Measurements from ENCODE around the gene SREBF2. TPM values are rescaled to one million over a fixed set of nuclear protein-coding genes. Genes with fewer than 3 reads are reported as not detected.

SREBF2 gene
- polyA plus RNA-seq, 3 donors, result 22.2 to 25.1 (median 24.5) TPM

- TF ChIP-seq CTCF (IDR thresholded peaks at IDR 0.05), result no peak
- intact Hi-C loops (cut with micrococcal nuclease), result no loop called here
- H3K36me3 ChIP-seq (replicated peaks in 1 of 2; ENCODE audit: control insufficient read depth in 1 of 2, insufficient read depth in 2 of 2, low read length in 2 of 2), result peaks cover 17 to 37% of the 10 kb centered on the region in 2 donors
- H2AFZ ChIP-seq (ENCODE audit: insufficient read depth, low read depth, low read length, poor library complexity, severe bottlenecking), result no peak overlapping the region
- Mint-ChIP-seq H3K4me3 (no peak overlapping the region), H3K27ac (no peak overlapping the region), H3K36me3 (peaks cover 40 to 42% of the 10 kb centered on the region in 2 donors), H3K27me3 (ENCODE audit: low read depth in 3 of 3) (no peaks in the 10 kb centered on the region), H3K4me1 (peaks cover under 1% of the 10 kb centered on the region), H3K9me3 (peaks cover 0 to 2% (median 0%) of the 10 kb centered on the region in 7 donors)
- no peak overlapping the region for H3K4me3 ChIP-seq (replicated peaks in 1 of 3; ENCODE audit: low read depth in 2 of 3, low read length in 3 of 3)
- no peaks in the 10 kb centered on the region for H3K79me2 ChIP-seq (ENCODE audit: insufficient read depth, low read length)
- no peaks in the 10 kb centered on the region for H3K27me3 ChIP-seq (ENCODE audit: control insufficient read depth in 2 of 2, insufficient read depth in 2 of 2, low read length in 2 of 2)
- H3K4me2 ChIP-seq (replicated peaks; ENCODE audit: extremely low read depth, low read length, poor library complexity, severe bottlenecking), result no peak overlapping the region
- no peaks in the 10 kb centered on the region for H3K9me3 ChIP-seq (replicated peaks in 1 of 2; ENCODE audit: control insufficient read depth in 1 of 2, insufficient read depth in 1 of 2, low read length in 2 of 2)
- DNase-seq, result no peak
- no peaks in the 10 kb centered on the region for H4K20me1 ChIP-seq (ENCODE audit: insufficient read depth, low read length)
- H3K9ac ChIP-seq (ENCODE audit: insufficient read depth, low read length, poor library complexity, severe bottlenecking), result no peak overlapping the region
- H3K4me1 ChIP-seq (ENCODE audit: control insufficient read depth in 1 of 2, insufficient read depth in 2 of 2, low read length in 2 of 2), result no peaks in the 10 kb centered on the region
- no peak overlapping the region for H3K27ac ChIP-seq (ENCODE audit: low read depth in 1 of 2, low read length in 2 of 2)
- 100% methylated on average over 2 of the region's 3 CpGs for WGBS (ENCODE audit: insufficient coverage)
Measured at GRCh38 chr22:41793871-41794270, 39.0 kb upstream of the SREBF2 start.

- Histone ChIP-seq H3K4me1 (ENCODE audit: control insufficient read depth in 1 of 2, insufficient read depth in 2 of 2, low read length in 2 of 2) (peaks cover 29 to 35% of the 10 kb centered on the region in 2 donors), H3K9ac (ENCODE audit: insufficient read depth, low read length, poor library complexity, severe bottlenecking) (no peak overlapping the region), H3K9me3 (replicated peaks in 1 of 2; ENCODE audit: control insufficient read depth in 1 of 2, insufficient read depth in 1 of 2, low read length in 2 of 2) (no peaks in the 10 kb centered on the region), H3K79me2 (ENCODE audit: insufficient read depth, low read length) (peaks cover 29% of the 10 kb centered on the region), H3K4me2 (replicated peaks; ENCODE audit: extremely low read depth, low read length, poor library complexity, severe bottlenecking) (no peak overlapping the region), H3K27me3 (ENCODE audit: control insufficient read depth in 2 of 2, insufficient read depth in 2 of 2, low read length in 2 of 2) (no peaks in the 10 kb centered on the region), H3K36me3 (replicated peaks in 1 of 2; ENCODE audit: control insufficient read depth in 1 of 2, insufficient read depth in 2 of 2, low read length in 2 of 2) (peaks cover 15 to 21% of the 10 kb centered on the region in 2 donors), H3K4me3 (replicated peaks in 1 of 3; ENCODE audit: low read depth in 2 of 3, low read length in 3 of 3) (no peak overlapping the region), H2AFZ (ENCODE audit: insufficient read depth, low read depth, low read length, poor library complexity, severe bottlenecking) (no peak overlapping the region), H3K27ac (ENCODE audit: low read depth in 1 of 2, low read length in 2 of 2) (no peak overlapping the region), H4K20me1 (ENCODE audit: insufficient read depth, low read length) (no peaks in the 10 kb centered on the region)
- Mint-ChIP-seq H3K27me3 (ENCODE audit: low read depth in 3 of 3) (no peaks in the 10 kb centered on the region), H3K4me1 (peaks cover 33% of the 10 kb centered on the region), H3K4me3 (peak overlapping the region in 1 of 2 donors; percentile 52), H3K9me3 (peaks cover 0 to under 1% (median 0%) of the 10 kb centered on the region in 7 donors), H3K27ac (peak overlapping the region in 2 of 7 donors; percentile 98 to 99), H3K36me3 (peaks cover 20 to 24% of the 10 kb centered on the region in 2 donors)
- 88% methylated on average over 1 of the region's 2 CpGs for WGBS (ENCODE audit: insufficient coverage)
- intact Hi-C loops (cut with micrococcal nuclease), result no loop called here
- no peak for TF ChIP-seq CTCF (IDR thresholded peaks at IDR 0.05)
- no peak for DNase-seq
Measured at GRCh38 chr22:41798736-41799135, 34.2 kb upstream of the SREBF2 start.

All from CD14-positive monocyte (primary cell).